HepG2 (cell line): Measurements from ENCODE around the gene AARS2. TPM values are rescaled to one million over a fixed set of nuclear protein-coding genes. Genes with fewer than 3 reads are reported as not detected.

Source experiments
- ATF3 ChIP-seq: sonication (generic); formaldehyde crosslinking; IDR thresholded peaks from 2 replicates; pipeline ENCODE4 v1.4.0; 2020; ENCODE audit warnings: missing genetic modification reagents
- EEA1 ChIP-seq: sonication (generic); formaldehyde crosslinking; IDR thresholded peaks from 2 replicates; pipeline ENCODE4 v1.5.1; 2020; ENCODE audit warnings: mild to moderate bottlenecking, missing genetic modification reagents, borderline replicate concordance
- HMGXB3 ChIP-seq: sonication (generic); formaldehyde crosslinking; IDR thresholded peaks from 2 replicates; pipeline ENCODE4 v1.4.0; 2020; ENCODE audit warnings: missing genetic modification reagents, borderline replicate concordance
- HNRNPK ChIP-seq: fragments of 200-400 bp; formaldehyde crosslinking; IDR thresholded peaks from 2 replicates; pipeline ENCODE4 v1.6.1; 2018; ENCODE audit warnings: low read length, low read depth, moderate library complexity, mild to moderate bottlenecking; ENCODE audit not compliant: poor library complexity, severe bottlenecking
- MEIS1 ChIP-seq: sonication (generic); formaldehyde crosslinking; IDR thresholded peaks from 2 replicates; pipeline ENCODE4 v1.9.0; 2021; ENCODE audit warnings: mild to moderate bottlenecking, missing genetic modification reagents, moderate library complexity, borderline replicate concordance
- NFKBIZ ChIP-seq: IDR thresholded peaks from 2 replicates; pipeline ENCODE4 v1.6.1; 2018; ENCODE audit warnings: missing genetic modification reagents, missing compliant biosample characterization
- ZFP36L2 ChIP-seq: sonication (generic); formaldehyde crosslinking; IDR thresholded peaks from 2 replicates; pipeline ENCODE4 v1.4.0; 2020; ENCODE audit warnings: missing genetic modification reagents
- ZNF256 ChIP-seq: sonication (generic); formaldehyde crosslinking; conservative IDR thresholded peaks from 2 replicates; pipeline ENCODE4 v1.4.0; 2020; ENCODE audit warnings: missing genetic modification reagents
- ZNF276 ChIP-seq: sonication (generic); formaldehyde crosslinking; IDR thresholded peaks from 2 replicates; pipeline ENCODE4 v1.4.0; 2020; ENCODE audit warnings: mild to moderate bottlenecking, low read depth, missing genetic modification reagents
- ZNF446 ChIP-seq: sonication (generic); formaldehyde crosslinking; IDR thresholded peaks from 2 replicates; pipeline ENCODE4 v1.5.0; 2020; ENCODE audit warnings: mild to moderate bottlenecking, missing genetic modification reagents
- ZNF674 ChIP-seq: sonication (generic); formaldehyde crosslinking; IDR thresholded peaks from 2 replicates; pipeline ENCODE4 v1.5.0; 2020; ENCODE audit warnings: low read depth, mild to moderate bottlenecking, missing genetic modification reagents
- ZNF678 ChIP-seq: sonication (generic); formaldehyde crosslinking; IDR thresholded peaks from 2 replicates; pipeline ENCODE4 v1.4.0; 2020; ENCODE audit warnings: mild to moderate bottlenecking, missing genetic modification reagents
- polyA plus RNA-seq, 8 experiments: library from polyadenylated mRNA; depleted of rRNA in 3 of 8; stranded (reverse) in 7 of 8; unstranded in 1 of 8; fragments of >200 nt; fragmentation: Illumina TruSeq in 4 of 8; extraction: Trizol in 4 of 8; gene quantifications; 2 replicates each; pipeline versions ENCODE4 v1.2.1 to v1.2.3, GENCODE V29; 2011 to 2016; ENCODE audit warnings: low read depth in 4 of 8, missing spikeins in 1 of 8, mixed read lengths in 1 of 8; ENCODE audit not compliant: insufficient read depth in 1 of 8
- total RNA-seq, 5 experiments: library from RNA; depleted of rRNA; stranded (reverse); fragments of >200 nt; fragmentation: Illumina TruSeq; extraction: Trizol; gene quantifications; 2 replicates each; pipeline ENCODE4 v1.2.3, GENCODE V29; 2016; ENCODE audit warnings: low read depth in 1 of 5
- TF ChIP-seq, protein P1 (sequence below): sonication (generic); formaldehyde crosslinking; IDR thresholded peaks from 2 replicates; pipeline ENCODE4 v1.4.0; 2020; ENCODE audit warnings: missing genetic modification reagents
- TF ChIP-seq, protein P2 (sequence below): sonication (generic); formaldehyde crosslinking; IDR thresholded peaks from 2 replicates; pipeline ENCODE4 v1.4.0; 2020; ENCODE audit warnings: missing genetic modification reagents, borderline replicate concordance

AARS2 gene
- total and polyA plus RNA-seq, 2 of the 13 experiments (the other 11 are each of a cell fraction or from before 2014, with no cell fraction given), result 7.5 to 24.1 TPM

- TF ChIP-seq ATF3, result 0 out of 2 replicates have a peak, but pooled peaks have one; percentile 19
- TF ChIP-seq ZNF256 (CRISPR knock-in tag), result no peak
- TF ChIP-seq EEA1 (CRISPR knock-in tag), result no peak; the same call in 1 of the 2 replicates
- no peak for TF ChIP-seq NFKBIZ (CRISPR knock-in tag)
- TF ChIP-seq HNRNPK, result peak; percentile 49
- peak; percentile 47; the same call in 1 of the 2 replicates for TF ChIP-seq ZNF276 (CRISPR knock-in tag)
- TF ChIP-seq, protein P1, sequence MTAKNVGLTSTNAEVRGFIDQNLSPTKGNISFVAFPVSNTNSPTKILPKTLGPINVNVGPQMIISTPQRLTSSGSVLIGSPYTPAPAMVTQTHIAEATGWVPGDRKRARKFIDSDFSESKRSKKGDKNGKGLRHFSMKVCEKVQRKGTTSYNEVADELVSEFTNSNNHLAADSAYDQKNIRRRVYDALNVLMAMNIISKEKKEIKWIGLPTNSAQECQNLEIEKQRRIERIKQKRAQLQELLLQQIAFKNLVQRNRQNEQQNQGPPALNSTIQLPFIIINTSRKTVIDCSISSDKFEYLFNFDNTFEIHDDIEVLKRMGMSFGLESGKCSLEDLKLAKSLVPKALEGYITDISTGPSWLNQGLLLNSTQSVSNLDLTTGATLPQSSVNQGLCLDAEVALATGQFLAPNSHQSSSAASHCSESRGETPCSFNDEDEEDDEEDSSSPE (CRISPR knock-in tag), result peak; percentile 22; the same call in 1 of the 2 replicates
- no peak for TF ChIP-seq ZFP36L2 (CRISPR knock-in tag)
- TF ChIP-seq, protein P2, sequence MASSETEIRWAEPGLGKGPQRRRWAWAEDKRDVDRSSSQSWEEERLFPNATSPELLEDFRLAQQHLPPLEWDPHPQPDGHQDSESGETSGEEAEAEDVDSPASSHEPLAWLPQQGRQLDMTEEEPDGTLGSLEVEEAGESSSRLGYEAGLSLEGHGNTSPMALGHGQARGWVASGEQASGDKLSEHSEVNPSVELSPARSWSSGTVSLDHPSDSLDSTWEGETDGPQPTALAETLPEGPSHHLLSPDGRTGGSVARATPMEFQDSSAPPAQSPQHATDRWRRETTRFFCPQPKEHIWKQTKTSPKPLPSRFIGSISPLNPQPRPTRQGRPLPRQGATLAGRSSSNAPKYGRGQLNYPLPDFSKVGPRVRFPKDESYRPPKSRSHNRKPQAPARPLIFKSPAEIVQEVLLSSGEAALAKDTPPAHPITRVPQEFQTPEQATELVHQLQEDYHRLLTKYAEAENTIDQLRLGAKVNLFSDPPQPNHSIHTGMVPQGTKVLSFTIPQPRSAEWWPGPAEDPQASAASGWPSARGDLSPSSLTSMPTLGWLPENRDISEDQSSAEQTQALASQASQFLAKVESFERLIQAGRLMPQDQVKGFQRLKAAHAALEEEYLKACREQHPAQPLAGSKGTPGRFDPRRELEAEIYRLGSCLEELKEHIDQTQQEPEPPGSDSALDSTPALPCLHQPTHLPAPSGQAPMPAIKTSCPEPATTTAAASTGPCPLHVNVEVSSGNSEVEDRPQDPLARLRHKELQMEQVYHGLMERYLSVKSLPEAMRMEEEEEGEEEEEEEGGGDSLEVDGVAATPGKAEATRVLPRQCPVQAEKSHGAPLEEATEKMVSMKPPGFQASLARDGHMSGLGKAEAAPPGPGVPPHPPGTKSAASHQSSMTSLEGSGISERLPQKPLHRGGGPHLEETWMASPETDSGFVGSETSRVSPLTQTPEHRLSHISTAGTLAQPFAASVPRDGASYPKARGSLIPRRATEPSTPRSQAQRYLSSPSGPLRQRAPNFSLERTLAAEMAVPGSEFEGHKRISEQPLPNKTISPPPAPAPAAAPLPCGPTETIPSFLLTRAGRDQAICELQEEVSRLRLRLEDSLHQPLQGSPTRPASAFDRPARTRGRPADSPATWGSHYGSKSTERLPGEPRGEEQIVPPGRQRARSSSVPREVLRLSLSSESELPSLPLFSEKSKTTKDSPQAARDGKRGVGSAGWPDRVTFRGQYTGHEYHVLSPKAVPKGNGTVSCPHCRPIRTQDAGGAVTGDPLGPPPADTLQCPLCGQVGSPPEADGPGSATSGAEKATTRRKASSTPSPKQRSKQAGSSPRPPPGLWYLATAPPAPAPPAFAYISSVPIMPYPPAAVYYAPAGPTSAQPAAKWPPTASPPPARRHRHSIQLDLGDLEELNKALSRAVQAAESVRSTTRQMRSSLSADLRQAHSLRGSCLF (CRISPR knock-in tag), result no peak
- TF ChIP-seq ZNF446 (CRISPR knock-in tag), result peak; percentile 77; the same call in 1 of the 2 replicates
- TF ChIP-seq MEIS1 (CRISPR knock-in tag), result peak; percentile 62; the same call in 1 of the 2 replicates
- peak; percentile 44; the same call in 1 of the 2 replicates for TF ChIP-seq ZNF678
- peak; percentile 16; the same call in 1 of the 2 replicates for TF ChIP-seq HMGXB3 (CRISPR knock-in tag)
- TF ChIP-seq ZNF674 (CRISPR knock-in tag), result no peak
Measured at GRCh38 chr6:44265007-44265721, 48.0 kb downstream of the AARS2 start, which contains the start of gene NFKBIE (continued).
